Ectodermal cell (in vitro differentiated cells): ENCODE results near the gene ENOSF1.
"Not testable (repeated sequence)": the region's sequence is repeated elsewhere in the genome, so short reads cannot be mapped to it uniquely, and the experiment has no call there.

Experiments
- H3K27ac ChIP-seq: 2 replicates; pipeline ENCODE4 v1.7.0; 2013; ENCODE audit warnings: mild to moderate bottlenecking, low read depth, low read length; ENCODE audit not compliant: insufficient read depth, poor library complexity, severe bottlenecking
- H3K27me3 ChIP-seq: 2 replicates; pipeline ENCODE4 v1.7.0; 2013; ENCODE audit warnings: mild to moderate bottlenecking, low read length; ENCODE audit not compliant: insufficient read depth, control insufficient read depth, poor library complexity, severe bottlenecking
- H3K36me3 ChIP-seq: one replicate; pipeline ENCODE4 v1.7.0; 2013; ENCODE audit warnings: low read length; ENCODE audit not compliant: control insufficient read depth, insufficient read depth
- H3K4me1 ChIP-seq: one replicate; pipeline ENCODE4 v1.7.0; 2013; ENCODE audit warnings: low read length; ENCODE audit not compliant: control insufficient read depth, insufficient read depth
- H3K4me3 ChIP-seq: 2 replicates; pipeline ENCODE4 v1.7.0; 2013; ENCODE audit warnings: low read depth, low read length, control low read depth; ENCODE audit not compliant: insufficient read depth
- H3K9me3 ChIP-seq: 2 replicates; pipeline ENCODE4 v1.7.0; 2013; ENCODE audit warnings: mild to moderate bottlenecking, low read length, moderate library complexity; ENCODE audit not compliant: control insufficient read depth
- WGBS, 2 experiments: methylation state at CpG; one replicate each; pipeline ENCODE4 v1.1.7; 2013; ENCODE audit warnings: missing lambda C conversion rate in 2 of 2; 5-methylcytosine and 5-hydroxymethylcytosine counted together

The ENOSF1 gene

DNA sequence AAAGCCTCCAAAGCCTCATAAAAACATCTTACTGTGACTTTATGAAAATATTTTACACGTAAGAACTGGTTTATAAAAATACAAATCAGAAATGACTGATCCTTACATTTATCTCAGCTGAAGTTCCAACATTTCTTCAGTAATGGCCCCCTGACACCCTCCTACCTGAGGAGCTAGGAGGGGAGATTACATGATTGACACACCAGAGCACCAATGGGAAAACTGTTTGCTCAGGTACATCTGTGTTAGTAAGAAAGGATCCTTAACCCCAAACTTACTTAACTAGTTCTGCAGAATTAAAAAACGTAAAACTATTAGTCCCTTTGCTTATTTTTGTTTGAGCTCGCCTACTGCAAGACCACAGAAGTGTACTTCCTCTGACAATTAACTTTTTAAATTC lies 27.0 kb downstream of the ENOSF1 start:
- H3K27ac ChIP-seq, result no peak overlapping the region
- WGBS, 2 experiments, result 90% methylated on average over 3 of the region's 3 CpGs
- H3K4me1 ChIP-seq, result peaks cover 30% of the 10 kb centered on the region
- H3K36me3 ChIP-seq, result no peaks in the 10 kb centered on the region
- no peak overlapping the region for H3K4me3 ChIP-seq
- H3K27me3 ChIP-seq, result no peaks in the 10 kb centered on the region
- H3K9me3 ChIP-seq, result no peaks in the 10 kb centered on the region

GRCh38 chr18:683531-683930 lies 28.9 kb downstream of the ENOSF1 start:
- Histone ChIP-seq H3K4me3 (no peak overlapping the region), H3K4me1 (peaks cover 28% of the 10 kb centered on the region), H3K36me3 (no peaks in the 10 kb centered on the region), H3K9me3 (no peaks in the 10 kb centered on the region), H3K27me3 (no peaks in the 10 kb centered on the region), H3K27ac (no peak overlapping the region)
- WGBS, 2 experiments, result 76 to 79% methylated on average over 5 of the region's 5 CpGs

GRCh38 chr18:682833-683232 lies 29.6 kb downstream of the ENOSF1 start:
- Histone ChIP-seq H3K9me3 (no peaks in the 10 kb centered on the region), H3K36me3 (no peaks in the 10 kb centered on the region), H3K27me3 (no peaks in the 10 kb centered on the region), H3K27ac (no peak overlapping the region), H3K4me1 (peaks cover 23% of the 10 kb centered on the region), H3K4me3 (no peak overlapping the region)

DNA sequence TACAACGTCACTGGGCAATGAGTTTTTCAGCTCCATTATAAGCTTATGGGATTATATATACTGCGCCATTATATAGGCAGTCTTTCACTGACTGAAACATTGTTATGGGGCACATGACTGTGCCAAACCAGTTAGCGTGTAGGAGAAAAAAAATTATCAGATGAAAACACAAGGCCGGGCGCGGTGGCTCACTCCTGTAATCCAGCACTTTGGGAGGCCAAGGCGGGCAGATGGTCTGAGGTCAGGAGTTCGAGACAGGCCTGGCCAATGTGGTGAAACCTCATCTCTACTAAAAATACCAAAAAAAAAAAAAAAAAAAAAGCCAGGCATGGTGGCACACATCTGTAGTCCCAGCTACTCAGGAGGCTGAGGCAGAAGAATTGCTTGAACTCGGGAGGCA lies 30.0 kb downstream of the ENOSF1 start:
- not testable (repeated sequence) for H3K9me3 ChIP-seq, H3K4me3 ChIP-seq, H3K27me3 ChIP-seq, H3K27ac ChIP-seq, H3K36me3 ChIP-seq
- WGBS, 2 experiments, result 96 to 97% methylated on average over 9 of the region's 9 CpGs
- peaks cover 22% of the 10 kb centered on the region for H3K4me1 ChIP-seq

- Histone ChIP-seq H3K4me3 (no peak overlapping the region), H3K4me1 (peaks cover 18% of the 10 kb centered on the region), H3K9me3 (no peaks in the 10 kb centered on the region), H3K27me3 (no peaks in the 10 kb centered on the region), H3K36me3 (no peaks in the 10 kb centered on the region), H3K27ac (no peak overlapping the region)
- WGBS, 2 experiments, result 95 to 96% methylated on average over 5 of the region's 5 CpGs
These were observed 30.4 kb downstream of the ENOSF1 start for GRCh38 chr18:681985-682384.

- 87 to 93% methylated on average over 4 of the region's 4 CpGs for WGBS, 2 experiments
- Histone ChIP-seq H3K36me3 (no peaks in the 10 kb centered on the region), H3K4me1 (peaks cover 4% of the 10 kb centered on the region)
These were observed 32.0 kb downstream of the ENOSF1 start for GRCh38 chr18:680392-680791.

GRCh38 chr18:679516-679915 lies 32.9 kb downstream of the ENOSF1 start:
- Histone ChIP-seq H3K27me3 (no peaks in the 10 kb centered on the region), H3K4me1 (peaks cover 4% of the 10 kb centered on the region), H3K27ac (no peak overlapping the region), H3K4me3 (no peak overlapping the region), H3K36me3 (no peaks in the 10 kb centered on the region), H3K9me3 (no peaks in the 10 kb centered on the region)
- WGBS, 2 experiments, result 90 to 95% methylated on average over 4 of the region's 4 CpGs

More at GRCh38 chr18:680392-680791, 32.0 kb downstream of the ENOSF1 start:
- Histone ChIP-seq H3K9me3 (no peaks in the 10 kb centered on the region), H3K4me3 (no peak overlapping the region), H3K27me3 (no peaks in the 10 kb centered on the region), H3K27ac (no peak overlapping the region)

DNA sequence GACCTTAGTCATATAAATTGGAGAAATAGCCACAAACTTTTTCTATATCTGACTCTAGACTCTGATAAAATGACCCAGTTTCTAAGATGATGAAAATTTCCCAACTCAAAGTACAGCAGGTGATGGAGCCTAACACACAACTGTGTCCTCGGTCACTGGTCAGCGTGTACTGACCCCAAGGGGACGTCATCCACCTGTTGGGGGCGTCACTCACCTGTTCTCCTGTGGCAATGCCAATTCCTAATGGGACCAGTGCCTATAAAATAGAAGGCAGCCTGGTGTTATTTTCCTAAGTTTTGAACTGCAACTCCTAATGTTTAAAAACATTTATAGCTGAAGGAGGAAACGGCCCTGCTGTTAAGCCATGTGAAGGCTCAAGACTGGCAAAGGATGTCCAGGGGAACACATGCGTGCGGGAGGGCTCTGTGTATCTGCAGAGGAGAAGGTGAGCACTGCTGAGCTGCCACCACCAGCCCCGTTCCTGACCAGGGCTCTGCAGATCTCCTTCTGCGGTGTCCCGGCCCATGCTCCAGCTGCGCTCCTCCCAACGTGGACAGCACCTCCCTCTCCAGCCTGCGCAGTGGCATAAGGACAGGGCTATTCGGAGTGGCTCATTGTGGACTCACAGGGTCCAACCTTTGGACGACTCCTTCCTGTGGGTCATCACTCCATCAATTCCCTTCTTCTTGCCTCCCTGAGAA lies 33.8 kb downstream of the ENOSF1 start:
- H3K4me1 ChIP-seq, result peaks cover 3% of the 10 kb centered on the region
- no peaks in the 10 kb centered on the region for H3K9me3 ChIP-seq
- WGBS, 2 experiments, result 92 to 94% methylated on average over 15 of the region's 15 CpGs
- H3K4me3 ChIP-seq, result no peak overlapping the region
- H3K27me3 ChIP-seq, result no peaks in the 10 kb centered on the region
- H3K36me3 ChIP-seq, result no peaks in the 10 kb centered on the region
- no peak overlapping the region for H3K27ac ChIP-seq

- no peaks in the 10 kb centered on the region for H3K36me3 ChIP-seq
These were observed 34.5 kb downstream of the ENOSF1 start for GRCh38 chr18:677951-678381.

DNA sequence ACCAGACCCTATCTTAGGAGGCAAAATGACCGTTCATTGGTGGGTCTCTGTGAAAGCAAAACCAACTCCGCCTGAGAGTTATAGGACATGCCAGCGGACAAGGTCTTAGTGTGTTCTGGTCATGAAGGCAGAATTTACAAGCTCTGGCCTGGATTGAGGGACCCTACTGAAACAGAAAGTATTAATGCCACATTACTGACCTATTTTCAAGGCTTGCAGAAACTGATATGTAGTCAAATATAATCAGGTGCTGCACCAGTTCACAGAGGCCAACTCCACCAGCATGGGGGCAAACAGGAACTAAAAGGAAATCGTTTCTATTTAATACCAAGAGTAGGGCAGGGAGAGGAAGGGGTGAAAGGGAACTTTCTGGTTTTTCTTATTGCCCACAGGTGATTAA lies 35.3 kb downstream of the ENOSF1 start:
- H3K27me3 ChIP-seq, result no peaks in the 10 kb centered on the region
- no peak overlapping the region for H3K27ac ChIP-seq
- H3K4me1 ChIP-seq, result no peaks in the 10 kb centered on the region
- H3K9me3 ChIP-seq, result no peaks in the 10 kb centered on the region
- peaks cover 5% of the 10 kb centered on the region for H3K36me3 ChIP-seq
- WGBS, 2 experiments, result 88 to 89% methylated on average over 4 of the region's 4 CpGs
- H3K4me3 ChIP-seq, result no peak overlapping the region

More at GRCh38 chr18:677951-678381, 34.5 kb downstream of the ENOSF1 start:
- Histone ChIP-seq H3K4me1 (no peaks in the 10 kb centered on the region), H3K9me3 (no peaks in the 10 kb centered on the region), H3K27ac (no peak overlapping the region), H3K4me3 (no peak overlapping the region), H3K27me3 (no peaks in the 10 kb centered on the region)
- WGBS, 2 experiments, result 95 to 96% methylated on average over 14 of the region's 14 CpGs

- no peaks in the 10 kb centered on the region for H3K27me3 ChIP-seq
- H3K36me3 ChIP-seq, result peaks cover 9% of the 10 kb centered on the region
- H3K27ac ChIP-seq, result no peak overlapping the region
- no peak overlapping the region for H3K4me3 ChIP-seq
- no peaks in the 10 kb centered on the region for H3K4me1 ChIP-seq
- WGBS, 2 experiments, result 90 to 93% methylated on average over 3 of the region's 3 CpGs
- H3K9me3 ChIP-seq, result no peaks in the 10 kb centered on the region
These were observed 35.7 kb downstream of the ENOSF1 start for GRCh38 chr18:676736-677135.
